Mononuclear cell (primary cell): Measurements from ENCODE around the gene ITPRIPL2. TPM values are rescaled to one million over a fixed set of nuclear protein-coding genes. Genes with fewer than 3 reads are reported as not detected.
A peak's percentile ranks its signal among the peaks of the same experiment; 100 is the strongest.

Source experiments
- H3K27me3 ChIP-seq: 2 replicates; pipeline ENCODE4 v1.6.0; 2011; ENCODE audit warnings: low read length, control low read depth; ENCODE audit not compliant: insufficient read depth
- H3K4me1 ChIP-seq: 2 replicates; pipeline ENCODE4 v1.5.1; 2011; ENCODE audit warnings: mild to moderate bottlenecking, low read length, control low read depth; ENCODE audit not compliant: insufficient read depth
- H3K4me3 ChIP-seq: 2 replicates; pipeline ENCODE4 v1.5.1; 2011; ENCODE audit warnings: mild to moderate bottlenecking, low read length, moderate library complexity
- H3K9me3 ChIP-seq: 2 replicates; pipeline ENCODE4 v1.5.1; 2011; ENCODE audit warnings: low read depth, mild to moderate bottlenecking, control low read depth, low read length
- total RNA-seq: library from RNA; depleted of rRNA; stranded (reverse); fragments of >200 nt; gene quantifications from one replicate; pipeline ENCODE4 v1.2.3, GENCODE V29; 2012

ITPRIPL2 gene
- 2.5 TPM for total RNA-seq

- peaks cover 56% of the 10 kb centered on the region for H3K4me1 ChIP-seq
- peak within 1 kb of the TSS; percentile 39 for H3K4me3 ChIP-seq
- no peaks in the 10 kb centered on the region for H3K27me3 ChIP-seq
- no peaks in the 10 kb centered on the region for H3K9me3 ChIP-seq
These were observed at the start of gene ITPRIPL2 for GRCh38 chr16:19113577-19114358. TSS of gene ITPRIPL2 (plus strand) at chr16:19113964. CDS start at chr16:19114462, 498 bp downstream.

DNA sequence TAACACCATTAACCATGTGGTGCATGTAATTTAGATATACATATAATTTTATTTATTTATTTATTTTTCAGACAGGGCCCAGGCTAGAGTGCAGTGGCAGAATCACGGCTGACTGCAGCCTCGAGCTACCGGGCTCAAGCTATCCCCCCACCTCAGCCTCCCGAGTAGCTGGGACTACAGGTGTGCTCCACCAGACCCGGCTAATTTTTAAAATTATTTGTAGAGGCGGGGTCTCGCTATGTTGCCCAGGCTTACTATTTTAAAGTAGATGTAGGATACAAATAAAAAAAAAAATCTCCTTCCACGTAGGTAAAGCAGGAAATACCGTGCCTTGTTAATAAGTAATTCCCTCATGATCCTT lies 46.8 kb upstream of the ITPRIPL2 start:
- no peaks in the 10 kb centered on the region for H3K9me3 ChIP-seq
- peaks cover 8% of the 10 kb centered on the region for H3K4me1 ChIP-seq
- H3K27me3 ChIP-seq: no peaks in the 10 kb centered on the region
- H3K4me3 ChIP-seq: no peak overlapping the region

GRCh38 chr16:19067349-19068236 lies 46.2 kb upstream of the ITPRIPL2 start, which contains the start of gene COQ7:
TSS of gene COQ7 (plus strand) at chr16:19067614. CDS start at chr16:19067665, 51 bp downstream.
- Histone ChIP-seq H3K9me3 (no peaks in the 10 kb centered on the region), H3K4me3 (peak within 1 kb of the TSS; percentile 87)

DNA sequence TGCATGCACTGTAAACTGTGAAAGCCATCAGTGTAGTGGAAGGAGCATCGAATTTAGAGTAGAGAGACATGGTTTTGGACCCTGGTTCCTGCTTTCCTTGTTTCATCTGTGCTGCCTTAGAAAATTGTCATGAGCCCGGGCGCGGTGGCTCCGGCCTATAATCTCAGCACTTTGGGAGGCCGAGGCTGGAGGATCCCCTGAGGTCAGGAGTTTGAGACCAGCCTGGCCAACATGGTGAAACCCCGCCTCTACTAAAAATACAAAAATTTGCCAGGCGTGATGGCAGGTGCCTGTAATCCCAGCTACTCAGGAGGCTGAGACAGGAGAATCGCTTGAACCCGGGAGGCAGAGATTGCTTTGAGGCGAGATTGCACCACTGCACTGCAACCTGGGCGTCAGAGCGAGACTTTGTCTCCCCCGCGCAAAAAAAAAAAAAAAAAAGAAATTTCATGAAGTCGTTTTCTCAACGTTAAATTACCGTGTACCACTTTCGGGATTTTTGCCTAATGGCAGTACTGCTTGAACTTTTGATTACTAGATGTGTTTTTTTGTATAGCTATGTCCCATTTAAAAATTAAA lies 45.4 kb upstream of the ITPRIPL2 start:
- Histone ChIP-seq H3K9me3 (no peaks in the 10 kb centered on the region), H3K27me3 (no peaks in the 10 kb centered on the region), H3K4me1 (peaks cover 22% of the 10 kb centered on the region), H3K4me3 (peak overlapping the region; percentile 87)

More at GRCh38 chr16:19067349-19068236, 46.2 kb upstream of the ITPRIPL2 start, which contains the start of gene COQ7:
- Histone ChIP-seq H3K4me1 (peaks cover 15% of the 10 kb centered on the region), H3K27me3 (no peaks in the 10 kb centered on the region)

- H3K9me3 ChIP-seq: no peaks in the 10 kb centered on the region
- H3K27me3 ChIP-seq: no peaks in the 10 kb centered on the region
- peaks cover 29% of the 10 kb centered on the region for H3K4me1 ChIP-seq
- no peak overlapping the region for H3K4me3 ChIP-seq
These were observed 41.7 kb upstream of the ITPRIPL2 start for GRCh38 chr16:19071811-19072777.

DNA sequence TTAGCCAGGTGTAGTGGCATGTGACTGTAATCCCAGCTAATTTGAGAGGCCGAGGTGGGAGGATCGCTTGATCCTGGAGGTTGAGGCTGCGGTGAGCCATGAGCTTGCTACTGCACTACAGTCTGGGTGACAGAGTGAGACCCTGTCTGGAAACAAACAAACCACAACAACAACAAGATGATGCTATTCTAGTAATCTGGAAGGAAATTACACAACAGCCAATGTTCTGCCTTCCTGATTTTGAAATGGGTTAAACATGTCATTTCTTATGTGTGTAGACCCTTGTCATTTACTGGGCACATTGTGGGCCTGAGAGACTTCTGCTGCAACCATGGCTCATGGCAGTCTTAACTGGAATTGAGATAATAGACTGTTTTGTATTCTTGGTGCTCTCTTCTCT lies 40.4 kb upstream of the ITPRIPL2 start:
- H3K4me1 ChIP-seq: peaks cover 25% of the 10 kb centered on the region
- no peaks in the 10 kb centered on the region for H3K27me3 ChIP-seq
- H3K4me3 ChIP-seq: no peak overlapping the region
- H3K9me3 ChIP-seq: no peaks in the 10 kb centered on the region

GRCh38 chr16:19073863-19074262 lies 39.9 kb upstream of the ITPRIPL2 start:
- Histone ChIP-seq H3K4me3 (no peak overlapping the region), H3K9me3 (no peaks in the 10 kb centered on the region), H3K27me3 (no peaks in the 10 kb centered on the region), H3K4me1 (peaks cover 22% of the 10 kb centered on the region)

DNA sequence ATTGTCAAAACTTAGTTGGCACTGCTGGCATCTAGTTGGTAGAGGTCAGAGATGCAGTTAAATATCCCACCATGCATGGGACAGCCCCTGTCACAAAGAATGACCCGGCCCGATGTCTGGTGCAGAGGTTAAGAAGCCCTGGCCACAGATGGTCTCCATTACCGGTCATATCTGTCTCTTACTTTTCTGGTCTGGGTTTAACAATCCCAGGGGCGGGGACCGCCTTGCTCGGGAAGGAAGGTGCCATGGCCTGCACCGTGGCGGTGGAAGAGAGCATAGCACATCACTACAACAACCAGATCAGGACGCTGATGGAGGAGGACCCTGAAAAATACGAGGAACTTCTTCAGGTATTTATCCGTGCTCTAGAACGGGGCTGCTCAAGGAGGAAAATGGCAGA lies 38.3 kb upstream of the ITPRIPL2 start:
- Histone ChIP-seq H3K9me3 (no peaks in the 10 kb centered on the region), H3K4me1 (peaks cover 22% of the 10 kb centered on the region), H3K4me3 (no peak overlapping the region), H3K27me3 (no peaks in the 10 kb centered on the region)

DNA sequence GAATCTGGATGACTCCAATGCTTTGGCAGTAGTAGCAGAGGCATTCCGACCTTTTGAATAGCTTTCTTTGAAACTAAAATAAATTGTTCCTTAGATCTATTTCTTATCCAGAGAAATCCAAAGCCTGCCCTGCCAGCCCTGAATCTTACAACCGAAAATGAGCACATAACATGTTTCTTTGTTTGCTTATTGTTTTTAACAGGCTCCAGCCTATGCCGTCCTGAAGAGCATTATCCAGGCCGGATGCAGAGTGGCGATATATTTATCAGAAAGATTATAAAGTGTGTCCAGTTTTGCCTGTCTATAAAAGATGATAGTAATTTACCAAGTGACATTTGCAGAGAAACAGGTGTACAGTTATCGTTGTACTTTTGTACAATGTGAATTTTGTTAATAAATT lies 35.9 kb upstream of the ITPRIPL2 start:
- Histone ChIP-seq H3K4me3 (no peak overlapping the region), H3K4me1 (peaks cover 12% of the 10 kb centered on the region), H3K9me3 (no peaks in the 10 kb centered on the region), H3K27me3 (no peaks in the 10 kb centered on the region)

DNA sequence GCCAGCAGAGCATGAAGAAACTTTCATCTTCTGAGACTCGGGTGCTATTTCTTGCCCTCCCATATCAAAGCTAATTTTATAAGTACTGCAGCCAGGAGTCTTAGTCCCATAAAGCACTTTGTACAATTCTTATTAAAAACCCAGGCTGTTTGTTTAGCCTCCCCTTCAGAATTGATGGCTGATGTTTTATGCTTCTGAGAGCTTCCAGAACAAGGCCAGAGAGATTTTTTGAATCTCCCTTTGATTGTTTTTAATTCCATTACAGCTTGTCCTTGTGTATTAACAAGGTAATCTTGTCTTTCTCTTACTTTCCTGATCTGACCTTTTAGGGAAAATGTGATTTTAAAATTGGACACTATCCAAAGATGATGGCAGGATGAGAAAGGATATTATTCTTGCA lies 30.1 kb upstream of the ITPRIPL2 start:
- Histone ChIP-seq H3K9me3 (no peaks in the 10 kb centered on the region), H3K27me3 (peaks cover 14% of the 10 kb centered on the region), H3K4me3 (no peak overlapping the region), H3K4me1 (peaks cover 12% of the 10 kb centered on the region)

DNA sequence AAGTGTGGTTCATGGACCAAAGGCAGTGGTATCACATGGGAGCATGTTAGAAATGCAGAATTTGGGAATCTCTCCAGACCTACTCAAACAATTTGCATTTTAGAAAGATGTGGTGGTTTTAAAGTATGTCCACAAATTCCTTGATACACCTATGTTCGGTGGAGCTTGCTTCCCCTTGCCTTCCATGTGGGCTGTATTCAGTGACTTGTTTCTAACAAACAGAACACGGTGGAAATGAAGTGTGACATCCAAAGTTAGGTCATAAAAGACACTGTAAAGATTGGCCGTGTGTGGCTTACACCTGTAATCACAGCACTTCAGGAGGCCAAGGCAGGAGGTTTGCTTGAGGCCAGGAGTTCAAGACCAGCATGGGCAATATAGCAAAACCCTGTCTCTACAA lies 29.6 kb upstream of the ITPRIPL2 start:
- peaks cover 12% of the 10 kb centered on the region for H3K4me1 ChIP-seq
- peaks cover 14% of the 10 kb centered on the region for H3K27me3 ChIP-seq
- H3K9me3 ChIP-seq: no peaks in the 10 kb centered on the region
- H3K4me3 ChIP-seq: no peak overlapping the region

- Histone ChIP-seq H3K4me3 (no peak overlapping the region), H3K27me3 (peaks cover 14% of the 10 kb centered on the region), H3K9me3 (no peaks in the 10 kb centered on the region), H3K4me1 (peaks cover 12% of the 10 kb centered on the region)
These were observed 28.9 kb upstream of the ITPRIPL2 start for GRCh38 chr16:19084879-19085278.

DNA sequence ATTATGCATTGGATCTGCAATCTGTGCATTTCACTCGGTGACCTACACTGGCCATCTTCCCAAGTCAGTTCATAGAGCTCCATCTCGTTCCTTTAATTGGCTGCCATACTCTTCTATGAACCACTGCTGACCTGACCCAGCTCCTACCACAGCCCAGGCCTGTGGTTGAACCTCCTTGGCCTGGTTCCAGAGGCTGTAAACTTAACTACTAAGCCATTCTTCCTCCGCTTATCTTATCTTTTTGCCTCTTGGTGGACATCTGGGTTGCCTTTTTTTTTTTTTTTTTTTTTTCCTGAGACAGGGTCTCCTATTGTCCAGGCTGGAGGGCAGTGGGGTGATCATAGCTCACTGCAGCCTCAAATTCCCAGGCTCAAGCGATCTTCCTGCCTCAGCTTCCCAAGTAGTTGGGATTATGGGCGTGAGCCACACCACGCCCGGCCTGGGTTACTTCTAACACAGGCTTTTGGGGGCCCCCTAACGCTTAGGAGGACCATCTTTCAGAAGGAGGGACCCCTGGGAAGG lies 28.0 kb upstream of the ITPRIPL2 start:
- Histone ChIP-seq H3K4me3 (no peak overlapping the region), H3K9me3 (no peaks in the 10 kb centered on the region), H3K27me3 (peaks cover 14% of the 10 kb centered on the region), H3K4me1 (peaks cover 12% of the 10 kb centered on the region)
